CD4-positive, alpha-beta T cell treated with Interleukin-12 subunit alpha and Interleukin-12 subunit beta, for 1 hour (primary cell): ENCODE measurements around the gene CAV3.

Experiments used
- DNase-seq: peaks from one replicate; pipeline ENCODE4 v3.0.0-alpha.2; 2020

CAV3 gene

GRCh38 chr3:8762607-8763377 lies 29.2 kb downstream of the CAV3 start:
- DNase-seq: no peak

GRCh38 chr3:8764528-8764927 lies 30.9 kb downstream of the CAV3 start:
- DNase-seq: no peak

- no peak for DNase-seq
These were observed 31.9 kb downstream of the CAV3 start for GRCh38 chr3:8765528-8765927.

- no peak for DNase-seq
These were observed 32.5 kb downstream of the CAV3 start for GRCh38 chr3:8766148-8766547.

GRCh38 chr3:8767256-8767666 lies 33.7 kb downstream of the CAV3 start:
- DNase-seq: no peak

- no peak for DNase-seq
These were observed 34.2 kb downstream of the CAV3 start for GRCh38 chr3:8767667-8768363.

- DNase-seq: no peak
These were observed 34.9 kb downstream of the CAV3 start for GRCh38 chr3:8768364-8769087.

GRCh38 chr3:8769088-8769822 lies 35.7 kb downstream of the CAV3 start, which contains the start of gene OXTR:
TSS of gene OXTR (minus strand) at chr3:8769613. CDS start at chr3:8768187, 1,426 bp downstream.
- peak; percentile 39 for DNase-seq

- DNase-seq: no peak
These were observed 40.4 kb downstream of the CAV3 start for GRCh38 chr3:8773941-8774542.

- no peak for DNase-seq
These were observed 41.6 kb downstream of the CAV3 start for GRCh38 chr3:8775181-8775580.

- no peak for DNase-seq
These were observed 42.0 kb downstream of the CAV3 start for GRCh38 chr3:8775602-8776001.

GRCh38 chr3:8776406-8776805 lies 42.8 kb downstream of the CAV3 start:
- no peak for DNase-seq

GRCh38 chr3:8777201-8777977 lies 43.8 kb downstream of the CAV3 start:
- no peak for DNase-seq

GRCh38 chr3:8777978-8778267 lies 44.3 kb downstream of the CAV3 start:
- DNase-seq: no peak

- DNase-seq: no peak
These were observed 44.9 kb downstream of the CAV3 start for GRCh38 chr3:8778475-8778874.

- DNase-seq: no peak
These were observed 46.7 kb downstream of the CAV3 start for GRCh38 chr3:8780279-8780678.

- no peak for DNase-seq
These were observed 51.3 kb downstream of the CAV3 start for GRCh38 chr3:8784676-8785435.

- no peak for DNase-seq
These were observed 56.9 kb downstream of the CAV3 start for GRCh38 chr3:8790529-8790928.

GRCh38 chr3:8793242-8793641 lies 59.6 kb downstream of the CAV3 start:
- no peak for DNase-seq

- DNase-seq: no peak
These were observed 60.6 kb downstream of the CAV3 start for GRCh38 chr3:8794247-8794646.
